NOMO-1 (cell line): ENCODE measurements around the gene FTSJ3.
"Not testable (repeated sequence)": the region's sequence is repeated elsewhere in the genome, so short reads cannot be mapped to it uniquely, and the experiment has no call there.

ENCODE experiments used
- DNase-seq, 2 experiments: peaks; one replicate each; lab custom pipeline; 2025; ENCODE audit not compliant: unreplicated experiment in 2 of 2; lab: John Stamatoyannopoulos, UW

FTSJ3 gene, protein sequence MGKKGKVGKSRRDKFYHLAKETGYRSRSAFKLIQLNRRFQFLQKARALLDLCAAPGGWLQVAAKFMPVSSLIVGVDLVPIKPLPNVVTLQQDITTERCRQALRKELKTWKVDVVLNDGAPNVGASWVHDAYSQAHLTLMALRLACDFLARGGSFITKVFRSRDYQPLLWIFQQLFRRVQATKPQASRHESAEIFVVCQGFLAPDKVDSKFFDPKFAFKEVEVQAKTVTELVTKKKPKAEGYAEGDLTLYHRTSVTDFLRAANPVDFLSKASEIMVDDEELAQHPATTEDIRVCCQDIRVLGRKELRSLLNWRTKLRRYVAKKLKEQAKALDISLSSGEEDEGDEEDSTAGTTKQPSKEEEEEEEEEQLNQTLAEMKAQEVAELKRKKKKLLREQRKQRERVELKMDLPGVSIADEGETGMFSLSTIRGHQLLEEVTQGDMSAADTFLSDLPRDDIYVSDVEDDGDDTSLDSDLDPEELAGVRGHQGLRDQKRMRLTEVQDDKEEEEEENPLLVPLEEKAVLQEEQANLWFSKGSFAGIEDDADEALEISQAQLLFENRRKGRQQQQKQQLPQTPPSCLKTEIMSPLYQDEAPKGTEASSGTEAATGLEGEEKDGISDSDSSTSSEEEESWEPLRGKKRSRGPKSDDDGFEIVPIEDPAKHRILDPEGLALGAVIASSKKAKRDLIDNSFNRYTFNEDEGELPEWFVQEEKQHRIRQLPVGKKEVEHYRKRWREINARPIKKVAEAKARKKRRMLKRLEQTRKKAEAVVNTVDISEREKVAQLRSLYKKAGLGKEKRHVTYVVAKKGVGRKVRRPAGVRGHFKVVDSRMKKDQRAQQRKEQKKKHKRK

GRCh38 chr17:63827002-63827800 is at the start of gene FTSJ3, which contains the start of gene PSMC5:
Gene FTSJ3 (minus strand): TSS chr17:63827663. CDS start chr17:63826902, 761 bp downstream.
Gene PSMC5 (plus strand): TSS chr17:63827431. CDS start chr17:63827491, 60 bp downstream.
- DNase-seq, result peak; percentile 96 to 97

GRCh38 chr17:63874693-63875092 is 47.2 kb upstream of the FTSJ3 start:
- DNase-seq, result not testable (repeated sequence)

- DNase-seq, result not testable (repeated sequence)
These were observed 46.7 kb upstream of the FTSJ3 start for GRCh38 chr17:63874061-63874626.

DNA sequence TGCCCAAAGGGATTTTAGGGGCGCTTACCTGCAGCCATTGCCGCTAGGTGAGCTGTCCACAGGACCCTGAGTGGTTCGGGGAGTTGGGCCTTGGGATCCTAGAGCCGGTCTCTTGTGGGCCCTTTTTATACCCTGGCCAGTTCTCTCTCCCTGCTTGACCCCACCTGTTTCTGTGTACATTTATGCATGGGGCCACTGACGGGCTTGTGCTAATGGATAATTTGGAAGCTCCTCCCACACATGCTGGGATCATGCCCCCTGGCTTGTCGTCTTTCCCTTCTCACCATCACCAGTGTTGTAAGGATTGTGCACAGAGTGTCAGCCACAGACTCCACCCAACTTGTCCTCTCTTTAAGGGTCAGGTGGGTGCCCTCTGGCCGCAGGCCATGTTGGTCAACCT is 46.1 kb upstream of the FTSJ3 start, which contains the start of gene CSH2:
TSS of gene CSH2 (minus strand) at position 101 of the 400 bp plus-strand sequence. CDS start at position 38, 63 bp downstream.
- not testable (repeated sequence) for DNase-seq

DNA sequence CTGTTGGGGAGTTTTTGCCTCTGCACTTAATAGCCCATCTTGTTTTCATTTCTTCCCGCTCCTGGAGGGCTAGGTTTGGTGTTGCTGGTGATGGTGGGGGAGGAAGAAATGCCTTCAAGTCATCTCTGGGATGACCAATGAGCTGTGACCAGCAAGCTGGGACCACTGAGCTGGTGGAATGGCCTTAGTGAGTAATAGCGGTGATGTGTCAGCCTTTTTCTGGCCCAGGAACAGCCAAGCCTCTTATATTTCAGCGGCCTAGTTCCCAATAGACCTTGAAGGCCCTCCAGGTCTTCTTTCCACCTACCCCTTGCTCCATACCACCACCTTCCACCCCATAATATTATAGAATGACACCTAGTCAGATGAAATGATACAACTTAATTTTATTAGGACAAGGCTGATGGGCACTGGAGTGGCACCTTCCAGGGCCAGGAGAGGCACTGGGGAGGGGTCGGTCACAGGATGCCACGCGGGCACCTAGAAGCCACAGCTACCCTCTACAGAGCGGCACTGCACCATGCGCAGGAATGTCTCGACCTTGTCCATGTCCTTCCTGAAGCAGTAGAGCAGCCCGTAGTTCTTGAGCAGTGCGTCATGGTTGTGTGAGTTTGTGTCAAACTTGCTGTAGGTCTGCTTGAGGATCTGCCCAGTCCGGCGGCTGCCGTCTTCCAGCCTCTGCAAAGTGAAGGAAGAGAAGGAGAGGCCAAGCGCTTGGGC is 44.3 kb upstream of the FTSJ3 start:
- not testable (repeated sequence) for DNase-seq

DNA sequence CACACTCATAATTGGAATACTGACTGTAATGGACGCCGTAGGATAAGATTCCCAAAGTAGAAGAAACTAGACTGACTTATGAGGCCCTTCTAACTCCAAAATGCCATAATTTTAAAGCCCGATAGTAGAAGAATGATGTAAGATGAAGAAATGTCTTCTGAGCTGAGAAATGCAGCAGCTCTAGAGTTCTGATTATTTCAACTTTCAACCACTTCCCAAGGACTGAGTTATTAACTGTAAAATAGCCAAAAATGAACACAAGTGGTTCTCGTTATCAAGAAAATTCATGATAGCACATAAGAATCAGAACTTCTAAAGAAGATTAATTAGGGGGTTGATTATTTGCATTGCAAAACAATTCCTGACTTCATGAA is 42.8 kb upstream of the FTSJ3 start:
- not testable (repeated sequence) for DNase-seq

GRCh38 chr17:63869491-63870291 is 42.2 kb upstream of the FTSJ3 start:
- DNase-seq, result not testable (repeated sequence)

DNA sequence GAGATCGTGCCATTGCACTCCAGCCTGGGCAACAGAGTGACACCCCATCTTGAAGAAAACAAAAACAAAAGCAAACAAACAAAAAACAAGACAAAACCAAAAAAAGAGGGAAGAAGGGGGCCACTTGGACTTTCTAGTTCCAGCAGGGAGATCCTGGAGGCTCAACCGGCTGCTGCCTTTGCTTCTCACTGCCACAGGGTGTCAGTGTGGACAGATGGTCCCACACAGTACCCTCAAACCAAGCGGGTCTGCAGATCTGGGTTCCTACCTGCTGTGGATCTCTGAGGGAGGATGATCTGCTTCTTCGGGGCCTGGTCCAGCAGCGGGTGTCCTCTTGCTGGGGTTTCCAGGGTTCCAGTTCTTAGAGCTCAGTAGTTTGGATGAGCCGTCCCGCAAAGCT is 39.2 kb upstream of the FTSJ3 start:
- DNase-seq, result not testable (repeated sequence)

GRCh38 chr17:63859257-63859656 is 31.8 kb upstream of the FTSJ3 start:
- DNase-seq, result no peak

DNA sequence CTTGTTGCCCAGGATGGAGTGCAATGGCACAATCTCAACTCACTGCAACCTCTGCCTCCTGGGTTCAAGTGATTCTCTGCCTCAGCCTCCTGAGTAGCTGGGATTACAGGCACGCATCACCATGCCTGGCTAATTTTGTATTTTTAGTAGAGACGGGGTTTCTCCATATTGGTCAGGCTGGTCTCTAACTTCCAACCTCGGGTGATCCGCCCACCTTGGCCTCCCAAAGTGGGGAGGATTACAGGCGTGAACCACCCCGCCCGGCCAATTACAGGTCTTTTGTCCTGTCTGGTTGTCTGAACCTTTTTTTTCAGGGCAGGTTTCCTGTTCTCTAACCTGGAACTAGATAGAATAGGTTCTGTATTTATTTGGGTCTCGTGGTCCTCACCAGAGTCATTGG is 29.0 kb upstream of the FTSJ3 start:
- DNase-seq, result not testable (repeated sequence)

DNA sequence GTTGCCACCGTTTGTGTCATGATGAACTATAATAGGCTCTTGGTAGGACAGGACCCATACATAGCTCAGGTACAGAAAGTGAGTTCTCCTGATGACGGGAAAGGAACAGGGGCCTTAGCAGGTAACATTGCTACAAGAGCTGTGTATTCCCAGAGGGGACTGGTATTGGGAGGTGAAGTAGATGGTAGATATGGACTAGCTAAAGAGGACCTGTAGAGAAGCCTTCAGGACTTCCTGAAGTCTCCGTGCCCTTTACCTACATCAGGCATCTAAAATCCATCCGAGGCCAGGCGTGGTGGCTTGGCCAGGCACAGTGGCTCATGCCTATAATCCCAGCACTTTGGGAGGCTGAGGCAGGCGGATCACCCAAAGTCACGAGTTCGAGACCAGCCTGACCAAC is 27.7 kb upstream of the FTSJ3 start:
- no peak for DNase-seq

DNA sequence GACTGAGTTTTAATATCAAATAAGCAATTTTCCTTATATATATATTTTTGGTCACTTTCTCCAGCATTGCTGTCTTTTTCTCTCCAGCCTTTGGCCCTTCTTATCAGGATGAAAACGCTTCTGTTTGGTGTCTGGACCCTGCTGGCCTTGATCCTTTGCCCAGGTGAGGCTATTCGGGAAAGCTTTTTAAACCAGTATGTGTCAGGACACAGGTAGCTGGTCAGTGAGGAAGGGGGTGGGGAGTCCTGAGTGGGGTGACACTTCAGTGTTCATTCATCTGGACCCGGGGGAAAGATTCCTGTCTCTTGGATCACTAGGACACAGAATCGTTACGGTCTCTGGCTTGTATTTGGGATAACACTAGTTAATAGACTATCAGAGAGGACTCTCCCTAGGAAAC is 27.2 kb upstream of the FTSJ3 start:
- DNase-seq, result no peak

GRCh38 chr17:63853260-63853659 is 25.8 kb upstream of the FTSJ3 start:
- no peak for DNase-seq

- DNase-seq, result no peak
These were observed 22.9 kb upstream of the FTSJ3 start for GRCh38 chr17:63850401-63850800.

DNA sequence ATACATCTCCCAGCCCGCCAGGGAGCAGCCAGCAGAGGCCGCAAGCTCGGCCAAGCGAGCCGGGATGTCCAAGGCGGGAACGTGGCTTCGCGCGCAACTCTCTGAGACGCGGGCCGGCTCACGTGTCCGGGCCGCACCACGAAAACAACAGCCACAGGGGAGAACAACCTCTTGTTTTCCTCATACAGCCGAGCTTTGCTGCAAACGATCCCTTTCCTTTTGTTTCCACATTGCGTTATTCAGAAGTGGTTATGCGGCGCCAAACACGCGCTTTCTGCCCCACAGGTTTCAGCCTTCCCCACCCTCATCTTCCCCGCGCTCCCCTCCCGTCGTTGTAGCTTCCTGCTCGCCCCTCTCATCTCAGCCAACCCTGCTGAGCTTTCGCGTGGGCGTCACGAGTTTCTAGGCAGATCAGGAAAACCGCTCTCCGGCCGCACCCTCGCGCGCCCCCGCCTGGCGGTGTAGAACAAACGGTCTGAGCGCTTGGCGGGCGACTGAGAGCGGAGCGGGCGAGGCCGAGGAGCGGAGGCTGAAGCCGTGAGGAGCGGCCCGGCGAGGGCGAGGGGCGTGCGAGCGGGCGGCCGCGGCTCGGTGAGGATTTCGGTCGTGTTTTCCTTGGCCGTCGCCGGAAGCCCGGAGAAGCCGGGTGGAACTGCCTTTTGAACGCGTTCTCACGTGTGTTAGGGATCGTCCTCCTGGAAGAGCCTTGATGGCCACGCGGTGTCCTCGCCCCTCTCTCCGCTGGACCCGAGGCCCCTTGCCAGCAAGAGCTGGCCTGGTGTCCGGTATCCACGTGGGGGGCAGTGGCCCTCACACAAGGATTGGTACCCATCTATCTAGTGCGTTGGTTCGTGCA is 21.6 kb upstream of the FTSJ3 start:
- peak; percentile 95 to 98 for DNase-seq

GRCh38 chr17:63847525-63848249 is 20.2 kb upstream of the FTSJ3 start:
- no peak for DNase-seq

DNA sequence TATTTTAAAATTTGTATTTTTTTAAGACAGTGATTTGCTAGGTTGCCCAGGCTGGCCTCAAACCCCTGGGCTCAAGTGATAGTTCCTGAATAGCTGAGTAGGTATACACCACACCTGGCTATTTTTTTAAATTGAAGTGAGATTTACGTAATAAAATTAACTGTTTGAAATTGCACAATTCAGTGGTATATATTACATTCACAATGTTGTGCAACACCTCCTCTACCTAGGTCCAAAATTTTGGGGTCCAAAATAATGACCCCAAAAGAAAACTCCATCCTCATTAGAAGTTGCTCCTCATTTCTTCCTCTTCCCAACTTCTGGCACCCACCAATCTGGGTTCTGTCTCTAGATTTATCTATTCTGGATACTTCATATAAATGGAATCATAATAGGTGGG is 18.0 kb upstream of the FTSJ3 start:
- no peak for DNase-seq
